ENCODE results near the gene COPG1.
"Not testable (repeated sequence)": the region's sequence is repeated elsewhere in the genome, so short reads cannot be mapped to it uniquely, and the experiment has no call there.

The COPG1 gene

DNA sequence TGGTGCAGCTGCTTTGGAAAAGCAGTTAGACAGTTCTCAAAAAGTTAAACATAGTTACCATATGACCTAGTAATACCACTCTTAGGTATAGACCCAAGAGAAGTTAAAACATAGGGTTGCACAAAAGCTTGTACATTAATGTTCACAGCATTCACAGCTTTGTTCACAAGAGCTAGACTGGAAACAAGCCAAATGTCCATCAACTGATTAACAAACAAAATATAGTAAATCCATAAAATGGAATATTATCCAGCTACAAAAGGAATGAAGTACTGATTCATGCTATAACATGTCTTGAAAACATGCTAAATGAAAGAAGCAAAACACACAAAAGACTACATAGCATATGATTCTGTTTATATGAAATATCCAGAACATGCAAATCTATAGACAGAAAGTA lies 2.8 kb upstream of the COPG1 start:
- Histone ChIP-seq H3K36me3 (ENCODE audit: control insufficient read depth, insufficient read depth, low read length) (no peaks in the 10 kb centered on the region), H3K27me3 (ENCODE audit: control insufficient read depth, insufficient read depth, low read length) (no peaks in the 10 kb centered on the region), H3K4me3 (ENCODE audit: low read length) (no peak overlapping the region), H3K4me1 (ENCODE audit: control insufficient read depth, insufficient read depth, low read length) (peaks cover 12% of the 10 kb centered on the region), H3K27ac (ENCODE audit: low read depth, low read length) (no peak overlapping the region), H3K9ac (ENCODE audit: low read length) (no peak overlapping the region)

DNA sequence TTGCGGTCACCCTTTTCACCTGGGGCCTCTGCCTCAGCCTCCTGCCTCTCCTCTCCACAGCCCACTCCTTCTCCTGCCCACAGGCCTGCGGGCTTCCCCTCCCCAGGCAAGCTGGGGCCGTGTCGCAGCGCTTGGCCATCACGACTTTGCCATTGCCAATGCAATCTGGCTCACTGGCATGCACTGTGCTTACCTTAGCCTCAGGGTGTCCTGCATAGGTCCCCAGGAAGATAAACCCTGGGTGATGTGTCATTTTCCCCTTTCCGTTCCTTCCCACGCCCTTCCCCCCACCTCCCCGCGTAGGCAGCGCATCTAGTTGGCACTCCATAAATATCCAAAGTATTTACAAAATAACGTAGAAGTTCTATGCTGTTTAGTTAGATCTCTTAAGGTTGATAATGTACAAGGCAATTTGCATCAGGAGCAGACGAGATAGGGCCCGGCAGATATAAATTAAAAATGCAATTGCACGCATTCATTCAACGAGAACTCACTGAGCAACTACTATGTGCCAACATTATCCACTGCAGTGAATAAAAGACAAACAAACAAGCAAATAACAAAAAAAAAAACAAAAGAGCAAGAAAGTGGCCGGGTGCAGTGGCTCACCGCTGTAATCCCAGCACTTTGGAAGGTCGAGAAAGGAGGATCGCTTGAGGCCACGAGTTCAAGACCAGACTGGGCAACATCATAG lies 973 bp upstream of the COPG1 start:
- peaks cover 12% of the 10 kb centered on the region for H3K4me1 ChIP-seq (ENCODE audit: control insufficient read depth, insufficient read depth, low read length)
- peaks cover 12% of the 10 kb centered on the region for H3K36me3 ChIP-seq (ENCODE audit: control insufficient read depth, insufficient read depth, low read length)

DNA sequence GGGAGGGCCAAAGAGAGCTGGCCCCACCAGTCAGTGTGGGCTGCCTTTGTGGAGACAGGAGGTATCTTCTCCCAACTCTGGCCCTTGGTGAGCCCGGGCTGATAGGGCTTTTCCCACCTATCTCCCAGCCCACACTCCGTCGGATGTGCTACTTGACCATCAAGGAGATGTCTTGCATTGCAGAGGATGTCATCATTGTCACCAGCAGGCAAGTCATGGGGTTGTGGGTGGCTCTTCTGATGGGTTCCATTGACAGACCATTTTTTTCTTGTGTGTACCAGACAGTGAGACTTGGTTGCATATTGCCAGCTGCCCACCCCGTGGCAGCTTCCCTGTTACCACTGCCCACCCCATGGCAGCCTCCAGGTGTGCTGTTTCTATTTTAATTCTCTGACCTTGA lies 3.3 kb downstream of the COPG1 start:
- no peak overlapping the region for H3K9ac ChIP-seq (ENCODE audit: low read length)
- no peak overlapping the region for H3K27ac ChIP-seq (ENCODE audit: low read depth, low read length)
- H3K4me3 ChIP-seq (ENCODE audit: low read length), result no peak overlapping the region
- H3K27me3 ChIP-seq (ENCODE audit: control insufficient read depth, insufficient read depth, low read length), result no peaks in the 10 kb centered on the region
- peaks cover 38% of the 10 kb centered on the region for H3K36me3 ChIP-seq (ENCODE audit: control insufficient read depth, insufficient read depth, low read length)
- peaks cover 6% of the 10 kb centered on the region for H3K4me1 ChIP-seq (ENCODE audit: control insufficient read depth, insufficient read depth, low read length)

More for the DNA sequence above, 973 bp upstream of the COPG1 start:
- H3K4me3 ChIP-seq (ENCODE audit: low read length), result peak overlapping the region; percentile 73
- H3K27ac ChIP-seq (ENCODE audit: low read depth, low read length), result no peak overlapping the region
- H3K27me3 ChIP-seq (ENCODE audit: control insufficient read depth, insufficient read depth, low read length), result no peaks in the 10 kb centered on the region
- H3K9ac ChIP-seq (ENCODE audit: low read length), result peak overlapping the region; percentile 19

DNA sequence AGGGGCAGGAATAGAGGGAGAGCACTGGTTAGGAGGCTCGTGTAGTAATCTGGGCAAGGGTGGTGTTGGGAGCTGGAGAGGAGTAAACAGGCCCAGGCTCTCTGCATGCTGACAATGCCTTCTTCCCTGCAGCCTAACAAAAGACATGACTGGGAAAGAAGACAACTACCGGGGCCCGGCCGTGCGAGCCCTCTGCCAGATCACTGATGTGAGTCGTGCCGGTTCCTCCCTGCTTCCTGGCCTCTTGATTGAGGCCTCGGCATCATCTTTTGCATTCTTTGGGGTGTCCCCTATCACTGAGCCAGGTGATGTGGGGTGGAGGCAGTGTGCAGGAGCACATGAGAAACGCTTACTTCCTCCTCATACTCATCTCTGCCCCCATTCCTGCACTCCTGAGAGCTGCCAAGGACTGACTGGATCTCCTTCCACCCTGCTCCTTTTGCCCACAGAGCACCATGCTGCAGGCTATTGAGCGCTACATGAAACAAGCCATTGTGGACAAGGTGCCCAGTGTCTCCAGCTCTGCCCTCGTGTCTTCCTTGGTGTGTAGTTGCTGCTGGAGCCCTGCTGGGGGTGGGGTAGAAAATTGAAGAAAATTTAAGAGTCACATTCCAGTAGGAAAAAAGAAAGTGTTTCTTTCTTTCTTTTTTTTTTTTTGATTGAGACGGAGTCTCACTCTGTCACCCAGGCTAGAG lies 5.3 kb downstream of the COPG1 start:
- Histone ChIP-seq H3K27ac (ENCODE audit: low read depth, low read length) (no peak overlapping the region), H3K36me3 (ENCODE audit: control insufficient read depth, insufficient read depth, low read length) (peaks cover 47% of the 10 kb centered on the region), H3K4me1 (ENCODE audit: control insufficient read depth, insufficient read depth, low read length) (peaks cover 6% of the 10 kb centered on the region), H3K4me3 (ENCODE audit: low read length) (no peak overlapping the region), H3K9ac (ENCODE audit: low read length) (no peak overlapping the region), H3K27me3 (ENCODE audit: control insufficient read depth, insufficient read depth, low read length) (no peaks in the 10 kb centered on the region)

DNA sequence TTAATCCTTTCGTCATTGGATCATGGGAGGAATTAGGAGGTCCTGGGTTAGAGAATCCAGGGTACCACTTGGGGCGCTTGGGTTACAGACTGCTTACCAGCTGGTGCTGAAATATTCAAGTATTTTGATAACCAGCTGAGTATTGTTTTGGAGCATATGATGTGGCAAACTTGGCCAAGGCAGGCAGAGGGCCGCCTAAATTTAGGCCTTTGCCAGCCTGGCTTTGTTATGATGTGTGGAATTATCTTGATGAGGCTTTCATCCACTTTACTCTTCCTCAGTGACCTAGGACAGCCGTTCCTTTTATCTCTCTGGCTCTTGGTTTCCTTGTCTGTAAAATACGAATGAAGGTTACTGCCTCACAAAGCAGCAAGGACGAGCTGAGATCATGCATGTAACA lies 6.9 kb downstream of the COPG1 start:
- Histone ChIP-seq H3K27ac (ENCODE audit: low read depth, low read length) (no peak overlapping the region), H3K27me3 (ENCODE audit: control insufficient read depth, insufficient read depth, low read length) (no peaks in the 10 kb centered on the region), H3K4me3 (ENCODE audit: low read length) (no peak overlapping the region), H3K9ac (ENCODE audit: low read length) (no peak overlapping the region), H3K4me1 (ENCODE audit: control insufficient read depth, insufficient read depth, low read length) (no peaks in the 10 kb centered on the region), H3K36me3 (ENCODE audit: control insufficient read depth, insufficient read depth, low read length) (peaks cover 63% of the 10 kb centered on the region)

DNA sequence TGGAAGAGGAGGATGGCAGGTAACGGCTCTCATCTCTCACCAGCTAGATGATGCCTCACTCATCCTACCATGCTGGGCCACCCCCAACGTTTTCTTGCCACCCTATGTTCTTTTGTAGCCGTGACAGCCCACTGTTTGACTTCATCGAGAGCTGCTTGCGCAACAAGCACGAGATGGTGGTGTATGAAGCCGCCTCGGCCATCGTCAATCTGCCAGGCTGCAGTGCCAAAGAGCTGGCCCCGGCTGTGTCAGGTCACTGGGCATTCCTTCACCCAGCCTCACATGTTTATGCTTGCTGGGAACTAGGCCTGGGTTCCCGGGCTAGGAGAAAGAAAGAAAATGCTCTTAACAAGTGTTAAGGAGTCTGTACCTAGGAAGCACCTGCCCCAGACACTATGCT lies 8.2 kb downstream of the COPG1 start:
- Histone ChIP-seq H3K27me3 (ENCODE audit: control insufficient read depth, insufficient read depth, low read length) (no peaks in the 10 kb centered on the region), H3K36me3 (ENCODE audit: control insufficient read depth, insufficient read depth, low read length) (peaks cover 66% of the 10 kb centered on the region), H3K4me3 (ENCODE audit: low read length) (no peak overlapping the region), H3K4me1 (ENCODE audit: control insufficient read depth, insufficient read depth, low read length) (no peaks in the 10 kb centered on the region), H3K27ac (ENCODE audit: low read depth, low read length) (no peak overlapping the region), H3K9ac (ENCODE audit: low read length) (no peak overlapping the region)

DNA sequence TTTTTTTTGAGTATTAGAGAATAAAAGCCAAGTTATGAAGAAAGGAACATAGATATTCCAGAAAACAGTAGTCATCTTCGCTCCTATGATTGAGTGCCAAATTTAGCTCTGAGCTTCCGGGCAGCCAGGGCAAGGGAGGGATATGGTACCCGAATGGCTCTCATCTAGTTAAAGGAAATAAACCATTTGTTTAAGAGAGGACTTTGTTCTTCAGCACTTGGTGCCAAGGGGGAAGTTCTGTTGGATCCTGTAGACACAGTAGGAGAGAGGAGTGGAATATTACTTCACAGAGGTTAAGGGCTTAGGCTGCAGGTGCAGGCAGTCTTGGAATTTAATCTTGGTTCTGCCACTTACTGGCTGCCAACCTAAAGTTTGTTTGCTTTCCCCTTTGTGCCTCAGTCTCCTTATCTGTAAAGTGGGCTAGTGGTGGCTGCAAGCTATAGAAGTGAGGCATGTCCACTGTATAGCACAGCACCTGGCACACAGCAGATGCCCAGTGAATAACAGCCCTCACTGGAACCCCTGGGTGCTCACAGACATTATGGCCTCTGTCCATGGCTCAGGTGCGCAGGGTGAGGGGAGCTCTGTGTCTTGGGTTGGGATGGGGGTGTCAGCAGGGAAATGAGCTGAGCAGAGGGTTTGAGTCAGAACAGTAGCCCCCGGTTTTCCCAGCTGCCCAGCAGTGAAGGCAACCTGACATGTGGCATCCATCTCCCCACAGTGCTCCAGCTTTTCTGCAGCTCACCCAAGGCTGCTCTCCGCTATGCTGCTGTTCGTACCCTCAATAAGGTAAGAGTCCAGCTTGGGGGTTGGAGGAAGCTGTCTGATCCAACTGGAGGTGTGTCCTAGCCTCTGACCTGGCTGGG lies 10.4 kb downstream of the COPG1 start:
- Histone ChIP-seq H3K4me1 (ENCODE audit: control insufficient read depth, insufficient read depth, low read length) (no peaks in the 10 kb centered on the region), H3K4me3 (ENCODE audit: low read length) (no peak overlapping the region), H3K27me3 (ENCODE audit: control insufficient read depth, insufficient read depth, low read length) (no peaks in the 10 kb centered on the region), H3K9ac (ENCODE audit: low read length) (no peak overlapping the region), H3K27ac (ENCODE audit: low read depth, low read length) (no peak overlapping the region), H3K36me3 (ENCODE audit: control insufficient read depth, insufficient read depth, low read length) (peaks cover 62% of the 10 kb centered on the region)

DNA sequence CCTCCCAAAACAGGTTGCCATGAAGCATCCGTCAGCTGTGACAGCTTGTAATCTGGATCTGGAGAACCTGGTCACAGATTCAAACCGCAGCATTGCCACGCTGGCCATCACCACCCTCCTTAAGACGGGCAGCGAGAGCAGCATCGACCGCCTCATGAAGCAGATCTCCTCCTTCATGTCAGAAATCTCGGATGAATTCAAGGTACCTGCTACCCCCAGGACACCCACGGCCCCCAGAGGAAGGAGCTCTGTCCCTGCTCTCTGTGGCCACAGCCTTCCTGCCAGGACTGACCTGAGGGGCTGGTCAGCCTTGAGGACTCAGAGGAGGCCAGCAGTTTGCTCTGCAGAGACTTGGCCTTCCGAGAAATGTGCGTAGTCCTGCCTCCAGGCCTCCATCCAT lies 11.2 kb downstream of the COPG1 start:
- no peak overlapping the region for H3K4me3 ChIP-seq (ENCODE audit: low read length)
- no peak overlapping the region for H3K27ac ChIP-seq (ENCODE audit: low read depth, low read length)
- H3K9ac ChIP-seq (ENCODE audit: low read length), result no peak overlapping the region
- H3K36me3 ChIP-seq (ENCODE audit: control insufficient read depth, insufficient read depth, low read length), result peaks cover 68% of the 10 kb centered on the region
- H3K27me3 ChIP-seq (ENCODE audit: control insufficient read depth, insufficient read depth, low read length), result no peaks in the 10 kb centered on the region
- no peaks in the 10 kb centered on the region for H3K4me1 ChIP-seq (ENCODE audit: control insufficient read depth, insufficient read depth, low read length)

DNA sequence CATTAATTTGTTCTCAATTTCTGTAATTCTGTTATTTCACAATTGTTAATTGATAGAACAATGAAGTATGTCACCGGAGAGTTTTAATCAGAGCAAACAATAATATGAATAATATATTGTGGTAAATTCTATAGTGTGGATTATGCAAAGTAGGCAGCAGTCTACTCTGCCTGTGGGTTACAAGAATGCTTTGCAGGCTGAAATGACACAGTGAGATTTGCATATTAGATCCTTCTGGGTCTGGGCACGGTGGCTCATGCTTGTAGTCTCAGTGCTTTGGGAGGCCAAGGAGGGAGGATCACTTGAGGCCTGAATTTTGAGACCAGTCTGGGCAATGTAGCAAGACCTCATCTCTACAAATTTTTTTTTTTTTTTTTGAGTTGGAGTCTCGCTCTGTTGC lies 12.5 kb downstream of the COPG1 start:
- Histone ChIP-seq H3K36me3 (ENCODE audit: control insufficient read depth, insufficient read depth, low read length) (peaks cover 61% of the 10 kb centered on the region), H3K27ac (ENCODE audit: low read depth, low read length) (no peak overlapping the region), H3K4me3 (ENCODE audit: low read length) (no peak overlapping the region), H3K4me1 (ENCODE audit: control insufficient read depth, insufficient read depth, low read length) (no peaks in the 10 kb centered on the region), H3K9ac (ENCODE audit: low read length) (no peak overlapping the region), H3K27me3 (ENCODE audit: control insufficient read depth, insufficient read depth, low read length) (no peaks in the 10 kb centered on the region)

DNA sequence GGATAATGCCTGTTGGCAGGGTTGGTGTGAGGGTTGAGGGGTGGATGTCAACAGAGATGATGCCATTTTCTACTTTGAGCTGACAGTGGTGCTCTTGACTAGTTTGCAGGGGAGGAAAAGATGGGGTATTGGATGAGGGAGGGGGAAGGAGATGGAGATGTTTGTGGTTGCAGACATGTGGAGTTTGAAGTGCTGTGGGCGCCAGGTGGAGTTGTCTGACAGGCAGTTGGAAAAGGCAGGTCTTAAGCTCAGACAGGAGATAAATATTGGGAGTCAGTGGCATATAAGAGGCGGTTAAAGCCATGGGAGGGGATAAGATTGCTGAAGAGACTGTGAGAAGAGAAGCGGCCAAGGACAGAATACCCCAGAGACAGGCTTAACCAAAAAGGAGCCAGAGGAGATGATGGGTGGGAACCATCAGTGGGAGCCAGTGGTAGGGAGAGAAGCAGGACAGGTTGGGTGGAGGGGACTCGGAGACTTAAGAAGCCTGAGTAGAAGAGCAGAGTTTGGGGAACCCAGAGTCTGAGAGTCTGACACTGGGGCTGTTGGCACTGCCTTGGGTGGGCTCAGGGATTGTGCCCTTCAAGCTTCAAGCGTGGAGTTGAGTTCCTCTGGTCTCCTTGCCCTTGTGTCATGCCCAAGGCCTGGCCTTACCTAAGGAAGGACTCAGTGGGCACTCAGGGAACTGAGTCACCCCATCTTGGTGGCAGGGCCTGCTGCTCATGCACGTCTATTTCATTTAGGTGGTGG lies 13.9 kb downstream of the COPG1 start:
- Histone ChIP-seq H3K9ac (ENCODE audit: low read length) (no peak overlapping the region), H3K36me3 (ENCODE audit: control insufficient read depth, insufficient read depth, low read length) (peaks cover 58% of the 10 kb centered on the region), H3K27ac (ENCODE audit: low read depth, low read length) (no peak overlapping the region), H3K27me3 (ENCODE audit: control insufficient read depth, insufficient read depth, low read length) (no peaks in the 10 kb centered on the region), H3K4me3 (ENCODE audit: low read length) (no peak overlapping the region), H3K4me1 (ENCODE audit: control insufficient read depth, insufficient read depth, low read length) (no peaks in the 10 kb centered on the region)

DNA sequence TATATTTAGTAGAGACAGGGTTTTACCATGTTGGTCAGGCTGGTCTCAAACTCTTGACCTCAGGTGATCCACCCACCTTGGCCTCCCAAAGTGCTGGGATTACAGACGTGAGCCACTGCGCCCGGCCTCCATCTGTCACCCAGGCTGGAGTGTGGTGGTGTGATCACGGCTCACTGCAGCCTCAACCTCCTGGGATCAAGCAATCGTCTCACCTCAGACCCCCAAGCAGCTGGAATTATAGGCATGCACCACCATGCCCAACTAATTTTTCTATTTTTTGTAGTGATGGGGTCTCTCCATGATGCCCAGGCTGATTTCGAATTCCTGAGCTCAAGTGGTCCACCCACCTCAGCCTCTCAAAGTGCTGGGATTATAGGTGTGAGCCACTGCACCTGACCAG lies 15.6 kb downstream of the COPG1 start:
- H3K4me1 ChIP-seq (ENCODE audit: control insufficient read depth, insufficient read depth, low read length); H3K27me3 ChIP-seq (ENCODE audit: control insufficient read depth, insufficient read depth, low read length); H3K9ac ChIP-seq (ENCODE audit: low read length); H3K27ac ChIP-seq (ENCODE audit: low read depth, low read length); H3K4me3 ChIP-seq (ENCODE audit: low read length): not testable (repeated sequence)
- peaks cover 65% of the 10 kb centered on the region for H3K36me3 ChIP-seq (ENCODE audit: control insufficient read depth, insufficient read depth, low read length)

DNA sequence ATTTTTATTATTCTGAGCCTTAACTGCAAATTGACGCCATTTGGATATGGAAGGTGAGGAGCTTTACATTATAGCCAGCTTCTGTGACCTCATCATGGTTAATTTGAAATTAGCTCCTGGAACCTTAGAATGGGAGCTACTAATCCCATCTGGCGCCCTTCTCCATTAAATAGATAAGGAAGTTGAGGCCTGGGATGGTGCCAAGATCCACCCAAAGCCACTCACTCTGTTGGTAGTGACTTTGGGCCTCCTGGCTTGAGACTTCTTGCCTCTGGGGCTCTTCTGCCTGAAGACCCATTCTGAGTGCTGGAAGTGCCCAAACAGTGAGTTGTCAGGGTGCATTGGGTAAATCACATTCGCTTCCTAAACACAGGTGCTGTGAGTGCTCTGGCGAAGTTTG lies 17.2 kb downstream of the COPG1 start:
- Histone ChIP-seq H3K36me3 (ENCODE audit: control insufficient read depth, insufficient read depth, low read length) (peaks cover 61% of the 10 kb centered on the region), H3K27ac (ENCODE audit: low read depth, low read length) (no peak overlapping the region), H3K27me3 (ENCODE audit: control insufficient read depth, insufficient read depth, low read length) (no peaks in the 10 kb centered on the region), H3K4me3 (ENCODE audit: low read length) (no peak overlapping the region), H3K9ac (ENCODE audit: low read length) (no peak overlapping the region), H3K4me1 (ENCODE audit: control insufficient read depth, insufficient read depth, low read length) (no peaks in the 10 kb centered on the region)

Measured in rectal smooth muscle tissue (tissue), 1 donor.